ENCODE results near the gene SLBP. TPM values are rescaled to one million over a fixed set of nuclear protein-coding genes. Genes with fewer than 3 reads are reported as not detected.

Gene SLBP
- total RNA-seq, 2 donors from 2014 or later, result 29.8 to 30.5 TPM

DNA sequence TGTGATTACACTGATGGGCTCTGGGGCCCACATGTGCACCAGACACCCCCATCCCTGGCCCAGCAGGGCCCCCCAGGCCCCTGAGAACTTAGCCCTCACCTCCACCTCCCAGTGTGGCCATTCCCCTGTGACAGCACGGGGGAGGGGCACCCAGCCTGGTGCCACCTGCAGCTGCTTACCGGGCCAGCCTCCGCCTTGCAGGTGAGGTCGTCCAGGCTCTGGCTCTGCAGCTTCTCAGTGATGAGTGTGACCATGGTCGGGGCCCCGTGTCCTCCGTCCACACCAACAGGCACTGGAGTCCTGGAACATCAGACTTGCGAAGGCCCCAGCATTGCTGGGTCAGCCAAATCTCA lies 43.7 kb downstream of the SLBP start:
- Histone ChIP-seq H3K36me3 (no peaks in the 10 kb centered on the region), H3K4me3 (no peak overlapping the region), H3K27me3 (replicated peaks; ENCODE audit: insufficient read depth) (no peaks in the 10 kb centered on the region), H3K4me1 (ENCODE audit: control insufficient read depth in 1 of 2, low read depth in 2 of 2) (peaks cover 3 to 6% of the 10 kb centered on the region in 2 donors), H3K9me3 (no peaks in the 10 kb centered on the region), H3K27ac (no peak overlapping the region)
- ATAC-seq (ENCODE audit: insufficient number of reproducible peaks, low FRiP score, low read depth) (no peak), DNase-seq (ENCODE audit: low spot score) (no peak)
- TF ChIP-seq, protein P1, sequence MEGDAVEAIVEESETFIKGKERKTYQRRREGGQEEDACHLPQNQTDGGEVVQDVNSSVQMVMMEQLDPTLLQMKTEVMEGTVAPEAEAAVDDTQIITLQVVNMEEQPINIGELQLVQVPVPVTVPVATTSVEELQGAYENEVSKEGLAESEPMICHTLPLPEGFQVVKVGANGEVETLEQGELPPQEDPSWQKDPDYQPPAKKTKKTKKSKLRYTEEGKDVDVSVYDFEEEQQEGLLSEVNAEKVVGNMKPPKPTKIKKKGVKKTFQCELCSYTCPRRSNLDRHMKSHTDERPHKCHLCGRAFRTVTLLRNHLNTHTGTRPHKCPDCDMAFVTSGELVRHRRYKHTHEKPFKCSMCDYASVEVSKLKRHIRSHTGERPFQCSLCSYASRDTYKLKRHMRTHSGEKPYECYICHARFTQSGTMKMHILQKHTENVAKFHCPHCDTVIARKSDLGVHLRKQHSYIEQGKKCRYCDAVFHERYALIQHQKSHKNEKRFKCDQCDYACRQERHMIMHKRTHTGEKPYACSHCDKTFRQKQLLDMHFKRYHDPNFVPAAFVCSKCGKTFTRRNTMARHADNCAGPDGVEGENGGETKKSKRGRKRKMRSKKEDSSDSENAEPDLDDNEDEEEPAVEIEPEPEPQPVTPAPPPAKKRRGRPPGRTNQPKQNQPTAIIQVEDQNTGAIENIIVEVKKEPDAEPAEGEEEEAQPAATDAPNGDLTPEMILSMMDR (IDR thresholded peaks at IDR 0.05), result no peak

DNA sequence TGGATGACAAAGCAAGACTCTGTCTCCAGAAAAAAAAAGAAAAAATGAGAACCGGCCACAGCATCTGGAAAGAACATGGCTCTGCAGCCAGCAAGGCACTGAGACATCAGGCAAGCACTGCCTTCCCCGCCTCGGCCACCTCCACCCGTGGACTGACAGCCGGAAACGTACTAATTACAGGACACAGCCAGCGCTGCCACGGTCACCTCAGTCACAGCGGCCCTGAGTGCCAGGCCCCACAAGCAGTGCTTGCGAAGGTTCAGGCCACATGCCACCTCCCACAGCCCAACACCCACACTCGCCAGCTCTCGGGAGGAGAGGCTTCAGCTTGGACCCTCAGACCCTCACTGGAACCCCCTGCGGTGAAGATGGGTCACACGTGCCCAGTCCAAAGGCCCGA lies 44.8 kb downstream of the SLBP start:
- Histone ChIP-seq H3K4me1 (ENCODE audit: control insufficient read depth in 1 of 2, low read depth in 2 of 2) (peaks cover 3 to 6% of the 10 kb centered on the region in 2 donors), H3K27me3 (replicated peaks; ENCODE audit: insufficient read depth) (no peaks in the 10 kb centered on the region), H3K9me3 (no peaks in the 10 kb centered on the region), H3K36me3 (no peaks in the 10 kb centered on the region), H3K27ac (no peak overlapping the region), H3K4me3 (no peak overlapping the region)
- no peak for DNase-seq (ENCODE audit: low spot score)
- TF ChIP-seq, protein P1 (IDR thresholded peaks at IDR 0.05), result no peak
- ATAC-seq (ENCODE audit: insufficient number of reproducible peaks, low FRiP score, low read depth), result no peak

DNA sequence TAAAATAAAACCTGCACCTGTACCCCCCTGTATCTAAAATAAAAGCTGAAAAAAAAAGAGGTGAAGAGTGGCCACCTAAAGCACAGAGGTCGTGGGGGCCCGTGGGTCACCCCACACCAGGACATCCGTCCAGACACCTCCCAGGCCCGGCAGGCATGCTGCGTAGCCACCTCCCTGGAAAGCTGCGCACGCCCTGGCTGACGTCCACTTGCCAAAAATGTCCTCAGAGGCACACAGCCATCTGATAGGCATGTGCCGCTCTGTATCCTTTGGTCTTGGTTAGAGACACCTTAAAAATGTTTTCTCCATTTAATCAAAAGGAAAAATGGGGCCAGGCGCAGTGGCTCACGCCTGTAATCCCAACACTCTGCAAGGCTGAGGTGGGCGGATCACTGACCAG lies 45.7 kb downstream of the SLBP start:
- DNase-seq (ENCODE audit: low spot score) (no peak), ATAC-seq (ENCODE audit: insufficient number of reproducible peaks, low FRiP score, low read depth) (no peak)
- H3K36me3 ChIP-seq, result no peaks in the 10 kb centered on the region
- H3K4me1 ChIP-seq (ENCODE audit: control insufficient read depth in 1 of 2, low read depth in 2 of 2), result peaks cover 3 to 6% of the 10 kb centered on the region in 2 donors
- TF ChIP-seq, protein P1 (IDR thresholded peaks at IDR 0.05), result no peak
- H3K27ac ChIP-seq, result no peak overlapping the region
- no peaks in the 10 kb centered on the region for H3K27me3 ChIP-seq (replicated peaks; ENCODE audit: insufficient read depth)
- H3K4me3 ChIP-seq, result no peak overlapping the region
- no peaks in the 10 kb centered on the region for H3K9me3 ChIP-seq

DNA sequence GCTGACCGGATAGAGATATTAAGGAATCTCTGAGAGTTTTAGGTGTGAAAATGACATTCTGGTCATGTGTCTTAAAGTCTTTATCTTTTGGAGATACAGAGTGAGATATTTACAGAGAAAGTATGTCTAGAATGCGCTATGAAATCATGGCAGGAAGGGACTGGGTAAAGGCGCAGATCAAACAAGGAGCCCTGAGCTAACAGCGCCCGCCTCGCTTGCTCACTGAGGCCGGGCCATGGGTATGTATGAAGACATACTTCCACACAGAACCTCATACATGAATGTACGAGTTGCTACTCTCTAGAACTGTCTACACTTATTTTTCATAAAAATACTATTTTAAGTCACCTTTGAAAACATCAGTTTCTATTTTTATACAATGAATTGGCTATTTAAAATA lies 48.0 kb downstream of the SLBP start:
- no peak for DNase-seq (ENCODE audit: low spot score)
- Histone ChIP-seq H3K4me1 (ENCODE audit: control insufficient read depth in 1 of 2, low read depth in 2 of 2) (peaks cover 3 to 6% of the 10 kb centered on the region in 2 donors), H3K9me3 (no peaks in the 10 kb centered on the region), H3K4me3 (no peak overlapping the region), H3K27me3 (replicated peaks; ENCODE audit: insufficient read depth) (no peaks in the 10 kb centered on the region), H3K36me3 (no peaks in the 10 kb centered on the region), H3K27ac (no peak overlapping the region)
- TF ChIP-seq, protein P1 (IDR thresholded peaks at IDR 0.05), result no peak
- ATAC-seq (ENCODE audit: insufficient number of reproducible peaks, low FRiP score, low read depth), result no peak

DNA sequence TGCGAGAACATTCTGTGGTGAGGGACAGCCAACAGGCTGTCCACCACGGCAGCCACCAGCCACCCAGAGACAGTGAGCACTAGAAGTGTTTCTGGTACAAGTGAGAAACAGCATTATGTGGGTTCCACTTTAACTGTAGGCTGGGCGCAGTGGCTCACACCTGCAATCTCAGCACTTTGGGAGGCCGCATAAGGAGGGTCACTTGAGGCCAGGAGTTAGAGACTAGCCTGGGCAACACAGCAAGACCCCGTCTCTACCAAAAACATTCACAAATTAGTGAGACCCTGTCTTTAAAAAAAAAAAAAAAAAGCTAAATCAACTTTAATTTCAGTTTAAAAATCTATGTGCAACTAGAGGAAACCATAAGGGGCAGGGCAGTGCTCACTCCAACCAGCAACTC lies 48.6 kb downstream of the SLBP start:
- peaks cover 3 to 6% of the 10 kb centered on the region in 2 donors for H3K4me1 ChIP-seq (ENCODE audit: control insufficient read depth in 1 of 2, low read depth in 2 of 2)
- no peak for ATAC-seq (ENCODE audit: insufficient number of reproducible peaks, low FRiP score, low read depth)

More for the DNA sequence above, 48.6 kb downstream of the SLBP start:
- Histone ChIP-seq H3K9me3 (no peaks in the 10 kb centered on the region), H3K36me3 (no peaks in the 10 kb centered on the region), H3K27me3 (replicated peaks; ENCODE audit: insufficient read depth) (no peaks in the 10 kb centered on the region), H3K27ac (no peak overlapping the region), H3K4me3 (no peak overlapping the region)
- TF ChIP-seq, protein P1 (IDR thresholded peaks at IDR 0.05), result no peak
- DNase-seq (ENCODE audit: low spot score), result no peak
